HG03354 (cell line): ENCODE measurements around the gene ARL6IP4.
A peak's percentile ranks its signal among the peaks of the same experiment; 100 is the strongest.

Source experiments
- ATAC-seq: cut with Tn5 transposase; IDR thresholded peaks from one replicate; pipeline ENCODE4 v1.9.1; 2021; ENCODE audit warnings: mild to moderate bottlenecking; ENCODE audit not compliant: unreplicated experiment, poor library complexity, severe bottlenecking

Gene ARL6IP4

GRCh38 chr12:122977153-122977552 lies 3.3 kb upstream of the ARL6IP4 start:
- ATAC-seq = no peak

DNA sequence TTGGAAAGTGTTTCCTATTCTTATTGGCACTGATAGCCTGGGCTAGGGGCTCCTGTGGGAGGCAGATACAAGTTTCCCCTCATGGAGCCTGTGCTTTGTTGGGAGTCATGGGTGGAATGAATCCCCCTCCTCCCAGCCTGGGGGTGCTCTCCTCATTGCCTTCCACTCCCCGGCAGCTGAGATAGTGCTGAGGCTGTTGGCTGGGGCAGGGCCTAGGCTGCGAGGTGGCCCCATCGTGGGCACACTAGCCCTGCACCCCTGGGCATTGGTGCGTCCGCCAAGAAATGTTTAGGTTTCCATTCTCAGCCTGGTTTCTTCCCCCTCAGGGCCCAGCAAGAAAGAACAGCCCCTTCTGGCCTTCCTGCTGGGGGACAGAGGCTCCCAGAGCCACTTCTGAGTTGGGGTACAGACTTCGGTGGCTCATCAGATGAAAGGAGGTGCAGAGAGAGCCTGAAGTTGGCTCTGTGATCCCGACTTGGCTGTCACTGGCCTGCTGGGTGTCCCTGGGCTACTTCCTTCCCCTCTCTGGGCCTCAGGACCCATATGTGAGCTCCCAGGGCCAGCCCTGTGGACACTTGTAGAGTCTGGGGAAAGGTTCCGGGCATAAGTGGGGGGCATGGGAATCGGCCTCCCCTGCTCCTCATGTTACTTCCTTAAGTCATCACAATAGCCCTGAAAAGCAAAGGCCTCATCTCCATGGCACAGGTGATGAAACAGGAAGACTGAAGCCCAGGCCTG lies 2.7 kb upstream of the ARL6IP4 start:
- ATAC-seq = no peak

DNA sequence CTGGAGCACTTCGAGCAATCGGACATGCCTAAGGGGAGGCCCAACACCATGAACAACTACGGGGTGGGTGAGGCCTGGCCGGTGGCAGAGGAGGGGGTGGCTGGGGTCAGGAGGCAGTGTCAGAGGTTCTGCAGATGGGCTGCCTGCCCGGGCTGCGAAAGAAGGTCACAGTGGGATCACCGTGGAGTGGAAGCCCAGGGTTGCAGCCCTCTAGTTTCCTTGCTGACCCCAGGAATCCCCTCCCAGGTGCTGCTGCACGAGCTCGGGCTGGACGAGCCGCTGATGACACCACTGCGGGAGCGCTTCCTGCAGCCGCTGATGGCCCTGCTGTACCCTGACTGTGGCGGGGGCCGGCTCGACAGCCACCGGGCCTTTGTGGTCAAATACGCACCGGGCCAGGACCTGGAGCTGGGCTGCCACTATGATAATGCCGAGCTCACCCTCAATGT lies 1.9 kb upstream of the ARL6IP4 start:
- no peak for ATAC-seq

- ATAC-seq = no peak
Measured at GRCh38 chr12:122979001-122979907, 1.2 kb upstream of the ARL6IP4 start.

DNA sequence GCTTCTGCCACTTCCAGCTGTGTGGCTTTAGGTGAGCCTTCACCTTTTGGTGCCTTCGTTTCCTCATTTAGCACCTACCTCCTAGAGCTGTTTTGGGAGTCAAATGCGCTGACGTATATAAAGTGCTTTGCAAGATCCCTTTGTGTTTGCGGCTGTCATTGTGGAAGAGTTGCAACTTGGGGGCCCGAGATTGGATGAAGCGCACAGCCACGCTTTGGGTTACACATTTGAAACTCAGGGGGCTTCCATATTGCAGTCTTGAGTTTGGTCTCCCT lies 636 bp upstream of the ARL6IP4 start:
- no peak for ATAC-seq

DNA sequence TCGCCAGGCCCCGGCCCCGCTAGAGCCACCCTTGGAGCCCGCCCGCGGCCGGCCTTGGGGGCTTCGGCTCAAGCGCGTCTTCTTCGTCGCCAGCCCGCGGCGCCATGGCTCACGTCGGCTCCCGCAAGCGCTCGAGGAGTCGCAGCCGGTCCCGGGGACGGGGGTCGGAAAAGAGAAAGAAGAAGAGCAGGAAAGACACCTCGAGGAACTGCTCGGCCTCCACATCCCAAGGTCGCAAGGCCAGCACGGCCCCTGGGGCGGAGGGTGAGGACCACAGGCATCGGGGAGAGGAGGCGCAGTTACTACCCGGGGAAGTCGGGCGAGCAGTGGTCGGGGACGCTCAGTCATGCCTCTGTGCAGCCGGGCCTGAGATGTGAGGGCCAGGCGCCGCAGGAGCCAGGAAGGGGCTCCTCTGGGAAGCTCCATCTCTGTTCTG lies 573 bp downstream of the ARL6IP4 start:
- ATAC-seq = peak; percentile 27

DNA sequence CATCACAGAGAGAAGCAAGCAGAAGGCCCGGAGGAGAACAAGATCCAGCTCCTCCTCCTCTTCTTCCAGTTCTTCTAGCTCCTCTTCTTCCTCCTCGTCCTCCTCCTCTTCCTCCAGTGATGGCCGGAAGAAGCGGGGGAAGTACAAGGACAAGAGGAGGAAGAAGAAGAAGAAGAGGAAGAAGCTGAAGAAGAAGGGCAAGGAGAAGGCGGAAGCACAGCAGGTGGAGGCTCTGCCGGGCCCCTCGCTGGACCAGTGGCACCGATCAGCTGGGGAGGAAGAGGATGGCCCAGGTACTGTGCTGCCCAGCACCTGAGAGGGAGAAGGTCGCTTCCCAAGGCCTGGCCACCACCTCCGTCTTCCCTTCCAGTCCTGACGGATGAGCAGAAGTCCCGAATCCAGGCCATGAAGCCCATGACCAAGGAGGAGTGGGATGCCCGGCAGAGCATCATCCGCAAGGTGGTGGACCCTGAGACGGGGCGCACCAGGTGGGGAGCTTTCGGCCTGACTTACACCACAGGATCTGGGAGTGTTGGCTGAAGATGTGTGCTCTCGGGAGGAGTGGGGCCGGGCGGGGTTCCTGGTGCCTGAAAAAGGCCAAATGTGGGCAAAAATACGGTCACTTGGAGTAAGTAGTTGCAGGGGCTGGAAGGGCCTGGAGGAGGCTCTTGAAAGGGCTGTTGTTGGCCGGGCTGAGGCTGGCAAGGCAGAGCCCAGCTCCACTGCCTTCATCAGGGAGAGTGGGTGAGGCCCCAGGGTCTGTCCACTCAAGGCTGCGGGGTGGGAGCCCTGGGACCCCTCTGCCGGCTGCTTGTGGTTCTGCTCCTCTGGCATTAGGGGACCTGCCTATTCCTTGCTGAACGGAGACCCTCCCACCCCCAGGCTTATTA lies 1.4 kb downstream of the ARL6IP4 start:
- ATAC-seq = no peak

DNA sequence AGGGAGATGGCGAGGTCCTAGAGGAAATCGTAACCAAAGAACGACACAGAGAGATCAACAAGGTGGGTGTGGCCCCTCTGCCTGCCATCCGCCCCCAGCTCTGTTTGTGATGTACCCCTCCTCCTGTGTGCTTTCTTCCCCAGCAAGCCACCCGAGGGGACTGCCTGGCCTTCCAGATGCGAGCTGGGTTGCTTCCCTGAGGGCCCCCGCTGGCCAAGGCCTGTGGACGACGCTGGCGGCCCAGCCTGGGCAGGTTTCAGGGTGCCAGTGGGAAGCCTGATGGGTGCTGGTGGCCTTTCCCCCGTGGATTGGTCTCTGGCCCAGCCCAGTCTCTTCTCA lies 2.0 kb downstream of the ARL6IP4 start:
- ATAC-seq = no peak

- ATAC-seq = no peak
Measured at GRCh38 chr12:122982963-122983788, 2.7 kb downstream of the ARL6IP4 start.

GRCh38 chr12:122983789-122984515 lies 3.5 kb downstream of the ARL6IP4 start:
- ATAC-seq = no peak

- no peak for ATAC-seq
Measured at GRCh38 chr12:122984612-122985337, 4.3 kb downstream of the ARL6IP4 start.

DNA sequence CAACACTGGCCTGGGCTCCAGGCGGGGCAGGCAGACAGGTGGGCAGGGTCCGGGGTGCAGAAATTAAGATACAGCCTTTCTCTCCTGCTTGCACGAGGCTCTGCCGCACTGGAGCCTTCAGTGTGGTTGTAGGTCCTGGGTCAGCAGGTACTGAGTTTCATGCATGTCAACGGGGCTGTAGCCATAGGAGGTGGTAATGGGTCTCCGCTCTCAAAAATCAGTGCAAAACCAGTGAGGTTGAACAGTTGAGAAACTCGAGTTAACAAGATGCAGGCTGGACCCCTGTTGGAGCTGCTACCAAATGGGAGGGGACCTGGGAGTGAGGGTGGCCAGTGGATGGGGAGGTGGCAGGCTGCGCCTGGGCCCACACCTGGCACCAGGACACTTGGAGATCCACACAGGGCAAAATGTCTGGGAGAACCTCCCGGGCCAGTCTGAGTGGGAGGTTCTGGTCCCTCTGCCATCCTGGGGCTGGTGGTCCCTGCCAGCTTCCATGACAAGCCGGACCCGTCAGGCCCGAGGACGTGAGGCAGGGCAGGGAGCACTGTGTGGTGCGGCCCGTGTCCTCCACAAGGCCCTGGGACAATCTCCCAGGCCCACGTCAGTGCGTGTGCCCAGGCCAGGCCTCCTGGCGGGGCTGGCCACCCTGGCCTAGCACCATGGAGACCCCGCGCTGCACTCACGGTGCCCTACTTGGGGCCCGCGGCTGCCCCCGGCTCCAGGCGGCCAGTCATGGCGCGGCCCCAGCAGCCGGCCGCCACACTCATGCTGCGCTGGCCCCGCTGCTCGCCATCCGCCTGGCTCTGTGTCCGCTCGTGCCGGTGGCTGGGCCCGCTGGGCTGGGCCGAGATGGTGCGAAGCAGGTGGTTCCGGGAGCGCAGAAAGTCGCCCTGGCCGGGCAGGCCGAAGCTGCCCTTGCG lies 5.1 kb downstream of the ARL6IP4 start:
- ATAC-seq = no peak

DNA sequence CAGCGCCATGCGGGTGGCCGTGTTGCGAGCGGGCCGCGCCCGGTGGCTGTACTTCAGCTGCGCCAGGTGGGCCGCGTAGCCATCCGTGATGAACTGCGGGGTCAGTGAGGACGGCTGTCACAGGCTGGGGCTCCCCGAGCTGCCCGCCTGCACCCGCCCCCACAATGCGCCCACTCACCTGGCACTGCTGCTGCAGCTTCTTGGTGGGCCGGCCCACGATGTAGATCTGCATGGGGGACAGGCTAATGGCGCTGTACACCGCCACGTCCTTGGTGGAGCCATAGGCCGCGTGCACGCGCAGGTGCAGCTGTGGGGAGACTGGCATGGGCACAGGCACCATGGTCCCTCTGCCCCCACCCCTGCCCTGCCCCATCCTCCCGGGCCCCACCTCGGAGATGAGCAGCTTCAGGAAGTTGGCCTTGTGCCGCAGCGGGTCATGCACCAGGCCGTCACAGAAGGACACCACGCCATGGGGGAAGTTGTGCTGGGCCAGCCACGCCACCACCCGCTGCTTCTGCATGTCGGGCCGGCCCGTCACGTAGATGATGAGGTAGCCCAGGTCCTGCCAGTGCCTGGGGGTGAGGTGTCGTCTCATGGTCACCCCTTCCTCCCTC lies 5.9 kb downstream of the ARL6IP4 start:
- no peak for ATAC-seq

DNA sequence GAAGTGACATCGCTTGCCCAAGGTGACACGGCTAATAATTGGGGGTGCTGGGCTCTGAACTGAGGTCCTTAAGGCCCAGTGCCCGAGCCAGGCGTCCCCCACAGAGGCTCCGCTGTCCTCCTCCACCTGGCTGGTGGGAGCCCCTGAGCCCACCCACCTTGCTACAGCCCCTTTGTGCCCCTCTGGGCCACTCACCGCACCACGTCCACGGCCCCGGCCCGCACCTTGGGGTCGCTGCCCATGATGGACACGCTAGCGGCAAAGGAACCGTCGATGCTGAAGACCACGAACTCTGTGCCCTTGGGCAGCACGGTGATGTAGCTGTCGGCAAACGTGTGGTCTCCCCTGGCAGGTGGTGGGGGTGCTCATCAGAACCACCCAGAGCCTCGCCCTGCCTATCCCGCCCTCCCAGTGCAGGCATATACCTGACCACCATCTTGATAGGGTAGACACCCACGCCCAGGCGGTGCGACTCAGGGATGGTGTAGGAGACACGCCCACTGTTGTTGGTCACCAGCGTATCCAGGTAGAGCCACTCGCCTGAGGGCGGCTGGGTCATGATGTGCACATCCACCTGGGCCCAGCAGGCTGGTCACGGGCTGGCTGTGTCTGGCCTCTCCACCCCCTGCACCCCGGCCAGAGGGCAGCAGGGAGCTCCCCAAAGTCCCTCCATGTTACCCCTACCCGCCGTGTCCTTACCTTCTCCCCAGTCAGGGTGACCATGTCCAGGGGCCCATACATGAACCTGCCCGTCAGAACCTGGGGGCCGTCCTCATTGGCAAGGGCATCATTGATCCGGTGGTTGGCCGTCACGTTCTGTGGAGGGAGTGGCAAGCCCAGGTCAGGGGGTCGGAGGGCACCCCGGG lies 6.8 kb downstream of the ARL6IP4 start:
- ATAC-seq = no peak

DNA sequence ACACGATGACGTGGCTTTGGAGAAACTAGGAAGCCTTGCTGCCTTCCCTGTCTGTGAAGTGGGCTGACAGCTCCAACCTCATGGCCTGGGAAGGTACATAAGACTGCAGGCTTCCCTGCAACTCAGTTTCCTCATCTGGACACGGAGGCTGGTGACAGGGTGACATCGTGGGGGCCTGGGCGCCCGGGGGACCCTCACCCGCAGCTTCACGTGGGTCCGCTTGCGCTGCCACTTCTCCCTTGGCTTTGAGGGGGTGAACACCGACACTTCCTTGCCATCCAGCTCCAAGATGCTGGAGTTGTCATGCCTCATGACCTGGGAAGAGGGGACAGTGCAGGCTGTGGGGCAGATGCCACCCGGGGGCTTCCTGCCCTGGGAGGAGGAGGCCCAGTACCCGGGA lies 7.6 kb downstream of the ARL6IP4 start:
- no peak for ATAC-seq
